GM18909 (cell line): Measurements from ENCODE around the gene MPPED1.

Experiments
- ATAC-seq: cut with Tn5 transposase; IDR thresholded peaks from one replicate; pipeline ENCODE4 v1.9.1; 2021; ENCODE audit warnings: mild to moderate bottlenecking; ENCODE audit not compliant: unreplicated experiment, poor library complexity

MPPED1 gene

GRCh38 chr22:43533156-43533530 is 121.3 kb downstream of the MPPED1 start:
- no peak for ATAC-seq

GRCh38 chr22:43533656-43534428 is 122.0 kb downstream of the MPPED1 start:
- no peak for ATAC-seq

- ATAC-seq, result no peak
Measured at GRCh38 chr22:43534916-43535315, 123.1 kb downstream of the MPPED1 start.

- ATAC-seq, result no peak
Measured at GRCh38 chr22:43535336-43535735, 123.5 kb downstream of the MPPED1 start.

GRCh38 chr22:43535741-43536140 is 123.9 kb downstream of the MPPED1 start:
- ATAC-seq, result no peak

- no peak for ATAC-seq
Measured at GRCh38 chr22:43537019-43537585, 125.3 kb downstream of the MPPED1 start.

GRCh38 chr22:43539572-43540528 is 128.0 kb downstream of the MPPED1 start:
- no peak for ATAC-seq

- ATAC-seq, result no peak
Measured at GRCh38 chr22:43540529-43540923, 128.7 kb downstream of the MPPED1 start.

GRCh38 chr22:43541022-43541421 is 129.2 kb downstream of the MPPED1 start:
- ATAC-seq, result no peak

- ATAC-seq, result no peak
Measured at GRCh38 chr22:43541462-43542407, 129.9 kb downstream of the MPPED1 start.

GRCh38 chr22:43542681-43543521 is 131.1 kb downstream of the MPPED1 start:
- no peak for ATAC-seq

GRCh38 chr22:43543522-43544288 is 131.9 kb downstream of the MPPED1 start:
- no peak for ATAC-seq

- ATAC-seq, result no peak
Measured at GRCh38 chr22:43544289-43544673, 132.5 kb downstream of the MPPED1 start.

- ATAC-seq, result no peak
Measured at GRCh38 chr22:43546186-43546585, 134.4 kb downstream of the MPPED1 start.

- no peak for ATAC-seq
Measured at GRCh38 chr22:43550024-43550620, 138.3 kb downstream of the MPPED1 start.

- no peak for ATAC-seq
Measured at GRCh38 chr22:43550672-43551071, 138.9 kb downstream of the MPPED1 start.

GRCh38 chr22:43553451-43554258 is 141.8 kb downstream of the MPPED1 start:
- no peak for ATAC-seq
